ENCODE data around the gene RASAL2. TPM values are rescaled to one million over a fixed set of nuclear protein-coding genes. Genes with fewer than 3 reads are reported as not detected.
"Not testable (repeated sequence)": the region's sequence is repeated elsewhere in the genome, so short reads cannot be mapped to it uniquely, and the experiment has no call there.

RASAL2 gene
- total RNA-seq, 1 donor from 2014 or later: 17.3 TPM

GRCh38 chr1:178223289-178223688 lies 129.4 kb downstream of the RASAL2 start:
- no peak for DNase-seq (ENCODE audit: low spot score)

GRCh38 chr1:178224358-178224757 lies 130.5 kb downstream of the RASAL2 start:
- DNase-seq (ENCODE audit: low spot score): no peak

GRCh38 chr1:178230881-178231409 lies 137.0 kb downstream of the RASAL2 start:
- no peak for DNase-seq (ENCODE audit: low spot score)

GRCh38 chr1:178232108-178232507 lies 138.2 kb downstream of the RASAL2 start:
- DNase-seq (ENCODE audit: low spot score): no peak

GRCh38 chr1:178232949-178233348 lies 139.0 kb downstream of the RASAL2 start:
- no peak for DNase-seq (ENCODE audit: low spot score)

- no peak for DNase-seq (ENCODE audit: low spot score)
These were observed 143.2 kb downstream of the RASAL2 start for GRCh38 chr1:178237121-178237520.

GRCh38 chr1:178238722-178239510 lies 145.0 kb downstream of the RASAL2 start:
- no peak for DNase-seq (ENCODE audit: low spot score)

GRCh38 chr1:178241057-178241456 lies 147.2 kb downstream of the RASAL2 start:
- no peak for DNase-seq (ENCODE audit: low spot score)

GRCh38 chr1:178241837-178242236 lies 147.9 kb downstream of the RASAL2 start:
- DNase-seq (ENCODE audit: low spot score): no peak

GRCh38 chr1:178243119-178243518 lies 149.2 kb downstream of the RASAL2 start:
- DNase-seq (ENCODE audit: low spot score): no peak

GRCh38 chr1:178243890-178244289 lies 150.0 kb downstream of the RASAL2 start:
- DNase-seq (ENCODE audit: low spot score): no peak

- not testable (repeated sequence) for DNase-seq (ENCODE audit: low spot score)
These were observed 154.4 kb downstream of the RASAL2 start for GRCh38 chr1:178248284-178248683.

- DNase-seq (ENCODE audit: low spot score): not testable (repeated sequence)
These were observed 159.7 kb downstream of the RASAL2 start for GRCh38 chr1:178253581-178253980.

GRCh38 chr1:178254433-178254832 lies 160.5 kb downstream of the RASAL2 start:
- no peak for DNase-seq (ENCODE audit: low spot score)

GRCh38 chr1:178258536-178258935 lies 164.6 kb downstream of the RASAL2 start:
- DNase-seq (ENCODE audit: low spot score): no peak

- DNase-seq (ENCODE audit: low spot score): no peak
These were observed 168.2 kb downstream of the RASAL2 start for GRCh38 chr1:178262120-178262500.

GRCh38 chr1:178263341-178263740 lies 169.4 kb downstream of the RASAL2 start:
- DNase-seq (ENCODE audit: low spot score): no peak

- DNase-seq (ENCODE audit: low spot score): no peak
These were observed 172.2 kb downstream of the RASAL2 start for GRCh38 chr1:178266113-178266512.

- DNase-seq (ENCODE audit: low spot score): no peak
These were observed 172.7 kb downstream of the RASAL2 start for GRCh38 chr1:178266619-178267066.

GRCh38 chr1:178267646-178268094 lies 173.8 kb downstream of the RASAL2 start:
- DNase-seq (ENCODE audit: low spot score): no peak

- no peak for DNase-seq (ENCODE audit: low spot score)
These were observed 177.6 kb downstream of the RASAL2 start for GRCh38 chr1:178271471-178271870.

GRCh38 chr1:178273707-178274410 lies 180.0 kb downstream of the RASAL2 start:
- no peak for DNase-seq (ENCODE audit: low spot score)
